NB4 (cell line): ENCODE results near the gene BORCS6.

Experiments used
- DNase-seq: peaks from one replicate; pipeline ENCODE4 v3.0.0; 2010; ENCODE audit warnings: low read depth
- H3K4me3 ChIP-seq: one replicate; pipeline ENCODE4 v1.5.1; 2011; ENCODE audit warnings: mild to moderate bottlenecking, low read depth, low read length, moderate library complexity
- CTCF ChIP-seq: IDR thresholded peaks from one replicate; pipeline ENCODE4 v1.5.1; 2012; ENCODE audit warnings: low read depth, low read length
- MAX ChIP-seq: IDR thresholded peaks from 2 replicates; pipeline ENCODE4 v1.6.1; 2011; ENCODE audit warnings: low read depth, low read length
- MYC ChIP-seq: IDR thresholded peaks from 2 replicates; pipeline ENCODE4 v1.6.1; 2011; ENCODE audit warnings: low read depth, low read length
- POLR2A ChIP-seq: IDR thresholded peaks from 2 replicates; pipeline ENCODE4 v1.6.1; 2011; ENCODE audit warnings: mild to moderate bottlenecking; ENCODE audit not compliant: insufficient read length; ENCODE audit errors: extremely low read depth

BORCS6 gene

GRCh38 chr17:8151641-8152111 lies 38.3 kb downstream of the BORCS6 start:
- TF ChIP-seq CTCF (no peak), POLR2A (no peak), MAX (no peak), MYC (no peak; the same call in 1 of the 2 replicates)
- DNase-seq = peak; percentile 62
- H3K4me3 ChIP-seq = peak overlapping the region; percentile 74

GRCh38 chr17:8151120-8151640 lies 38.8 kb downstream of the BORCS6 start:
- peak; percentile 79 for DNase-seq
- TF ChIP-seq MAX = peak; percentile 84
- TF ChIP-seq CTCF = no peak
- no peak for TF ChIP-seq POLR2A
- peak; percentile 50; the same call in 1 of the 2 replicates for TF ChIP-seq MYC
- peak overlapping the region; percentile 74 for H3K4me3 ChIP-seq

GRCh38 chr17:8150194-8151119 lies 39.5 kb downstream of the BORCS6 start:
- TF ChIP-seq POLR2A (no peak), CTCF (no peak), MAX (no peak), MYC (no peak)
- DNase-seq = no peak
- peak overlapping the region; percentile 74 for H3K4me3 ChIP-seq

- TF ChIP-seq POLR2A = no peak
- no peak for TF ChIP-seq CTCF
- no peak for TF ChIP-seq MAX
- TF ChIP-seq MYC = no peak
These were observed 40.4 kb downstream of the BORCS6 start for GRCh38 chr17:8149419-8150193.

GRCh38 chr17:8148560-8148959 lies 41.4 kb downstream of the BORCS6 start:
- no peak overlapping the region for H3K4me3 ChIP-seq
- no peak for DNase-seq
- TF ChIP-seq MYC = no peak
- no peak for TF ChIP-seq CTCF
- no peak for TF ChIP-seq MAX
- no peak for TF ChIP-seq POLR2A

More at GRCh38 chr17:8149419-8150193, 40.4 kb downstream of the BORCS6 start:
- DNase-seq = no peak
- no peak overlapping the region for H3K4me3 ChIP-seq
